Panc1 (cell line): Measurements from ENCODE around the gene SPTBN1. TPM values are rescaled to one million over a fixed set of nuclear protein-coding genes. Genes with fewer than 3 reads are reported as not detected.

Experiments used
- ATAC-seq: fragments of 200-7000 bp; cut with Tn5 transposase; 2 replicates; pipeline ENCODE4 v1.9.1; 2020; ENCODE audit warnings: mild to moderate bottlenecking, moderate library complexity
- BruUV-seq: library from RNA; stranded (reverse); fragments of 400-500 nt; replicated peaks from 2 replicates; lab custom pipeline; 2021; lab: Mats Ljungman, UMichigan
- CTCF ChIA-PET: fragments of 300-600 bp; sonication (Branson Sonifier 250); formaldehyde crosslinking; loops from one replicate; lab custom pipeline; 2022; ENCODE audit warnings: antibody characterized with exemption; lab: Charles Lee
- POLR2A ChIA-PET: fragments of 300-600 bp; sonication (Branson Sonifier 250); formaldehyde crosslinking; loops from one replicate; lab custom pipeline; 2022; ENCODE audit warnings: antibody characterized with exemption; lab: Charles Lee
- DNase-seq: peaks from one replicate; pipeline ENCODE4 v3.0.0-alpha.2; 2010; ENCODE audit warnings: low read depth, low spot score
- H3K27ac ChIP-seq: 2 replicates; pipeline ENCODE4 v1.5.1; 2011; ENCODE audit warnings: mild to moderate bottlenecking, low read length, inconsistent platforms
- H3K27me3 ChIP-seq: fragments of 200-500 bp; sonication (Bioruptor generic); 2 replicates; pipeline ENCODE4 v1.6.0; 2014; ENCODE audit warnings: low read length, inconsistent platforms; ENCODE audit not compliant: control insufficient read depth, insufficient read depth
- H3K36me3 ChIP-seq: fragments of 200-500 bp; sonication (Bioruptor generic); 2 replicates; pipeline ENCODE4 v1.5.1; 2014; ENCODE audit warnings: inconsistent platforms, mild to moderate bottlenecking, low read length, moderate library complexity; ENCODE audit not compliant: control insufficient read depth, insufficient read depth
- H3K4me1 ChIP-seq: 2 replicates; pipeline ENCODE4 v1.5.1; 2011; ENCODE audit warnings: inconsistent platforms, mild to moderate bottlenecking, low read length, moderate library complexity; ENCODE audit not compliant: control insufficient read depth, insufficient read depth
- H3K4me3 ChIP-seq, 2 experiments: 2 replicates each; pipeline ENCODE4 v1.5.1; 2011 to 2012; ENCODE audit warnings: low read depth in 2 of 2, low read length in 2 of 2, mild to moderate bottlenecking in 2 of 2, inconsistent platforms in 1 of 2, moderate library complexity in 1 of 2
- H3K9me3 ChIP-seq: fragments of 200-500 bp; sonication (Bioruptor generic); 2 replicates; pipeline ENCODE4 v1.5.1; 2014; ENCODE audit warnings: low read depth, mild to moderate bottlenecking, inconsistent platforms, low read length, moderate library complexity; ENCODE audit not compliant: control insufficient read depth, insufficient read depth
- CTCF ChIP-seq: fragments of 450-650 bp; IDR thresholded peaks from 2 replicates; pipeline ENCODE4 v1.5.1; 2017; ENCODE audit warnings: mild to moderate bottlenecking
- POLR2AphosphoS5 ChIP-seq: IDR thresholded peaks from 2 replicates; pipeline ENCODE4 v1.6.1; 2012; ENCODE audit warnings: mild to moderate bottlenecking, low read depth, low read length, moderate library complexity
- REST ChIP-seq, 2 experiments: IDR thresholded peaks; 2 replicates each; pipeline ENCODE4 v1.6.1; 2011 to 2012; ENCODE audit warnings: low read depth in 2 of 2, control low read depth in 1 of 2, low read length in 1 of 2, mild to moderate bottlenecking in 1 of 2, moderate library complexity in 1 of 2; ENCODE audit not compliant: insufficient read depth in 1 of 2
- SIN3A ChIP-seq: IDR thresholded peaks from 2 replicates; pipeline ENCODE4 v1.6.1; 2012; ENCODE audit warnings: low read depth, mild to moderate bottlenecking, low read length, moderate library complexity, borderline replicate concordance; ENCODE audit not compliant: insufficient read depth
- TCF7L2 ChIP-seq: IDR thresholded peaks from 2 replicates; pipeline ENCODE4 v1.6.1; 2011; ENCODE audit warnings: mild to moderate bottlenecking, low read depth, low read length, inconsistent platforms
- in situ Hi-C: cut with HindIII; loops from 2 replicates; pipeline ENCODE4 v1.10.0; 2016; ENCODE audit warnings: low sequenced_read_pairs, low pct_unique_long_range_greater_than_20kb
- intact Hi-C: fragments of 100-400 bp; cut with micrococcal nuclease; formaldehyde crosslinking; loops from one replicate; pipeline ENCODE4 v1.10.0; 2022; ENCODE audit not compliant: unreplicated experiment
- total RNA-seq: library from RNA; stranded (reverse); gene quantifications from one replicate; pipeline ENCODE4 v1.2.1, GENCODE V29; 2021; ENCODE audit not compliant: unreplicated experiment

The SPTBN1 gene
- total RNA-seq, 1 experiment from 2014 or later = 169 TPM

- ATAC-seq = peak; percentile 35
- Histone ChIP-seq H3K4me1 (peaks cover 39% of the 10 kb centered on the region), H3K4me3 (peak overlapping the region; percentile 75 to 90), H3K27ac (peak overlapping the region; percentile 95), H3K9me3 (no peaks in the 10 kb centered on the region), H3K27me3 (no peaks in the 10 kb centered on the region), H3K36me3 (peaks cover 7% of the 10 kb centered on the region)
- in situ Hi-C loops = no loop called here
- DNase-seq = no peak
- POLR2A ChIA-PET = interaction anchor here (0.6 kb wide), 3 partner anchors 17 to 82 kb away, joined by 5 to 10 read pairs (median 7); no protein-coding TSS in a partner anchor
- CTCF ChIA-PET = interaction anchor here (0.6 kb wide), 1 partner anchor 94 kb away, joined by 5 read pairs; no protein-coding TSS in a partner anchor
- no peak for TF ChIP-seq POLR2AphosphoS5
- no peak for TF ChIP-seq TCF7L2
- TF ChIP-seq CTCF = no peak
- no peak for TF ChIP-seq REST (IDR thresholded peaks at IDR 0.05; ENCODE audit: insufficient read depth in 1 of 2, low read depth in 2 of 2, low read length in 1 of 2)
- TF ChIP-seq SIN3A = no peak
- intact Hi-C loops = loop anchor here (10.0 kb wide), 1 partner anchor 105 kb away; the partner anchor contains the start of gene SPTBN1
- BruUV-seq = TSS peak; percentile 87
Observed at GRCh38 chr2:54559593-54560145, 103.5 kb downstream of the SPTBN1 start.

GRCh38 chr2:54560146-54560881 is 104.2 kb downstream of the SPTBN1 start:
- Histone ChIP-seq H3K4me3 (peak overlapping the region; percentile 75 to 90), H3K4me1 (peaks cover 43% of the 10 kb centered on the region), H3K27me3 (no peaks in the 10 kb centered on the region), H3K9me3 (no peaks in the 10 kb centered on the region), H3K36me3 (peaks cover 7% of the 10 kb centered on the region), H3K27ac (peak overlapping the region; percentile 95)
- intact Hi-C loops = no loop called here
- POLR2A ChIA-PET = interaction anchor here (0.6 kb wide), 3 partner anchors 18 to 82 kb away, joined by 5 to 10 read pairs (median 7); no protein-coding TSS in a partner anchor
- in situ Hi-C loops = no loop called here
- no TSS peak for BruUV-seq
- no peak for DNase-seq
- CTCF ChIA-PET = interaction anchor here (0.6 kb wide), 1 partner anchor 94 kb away, joined by 5 read pairs; no protein-coding TSS in a partner anchor
- peak; percentile 48 for ATAC-seq
- TF ChIP-seq TCF7L2 = no peak
- peak; percentile 26; the same call in 1 of the 2 replicates for TF ChIP-seq POLR2AphosphoS5
